ENCODE measurements around the gene WDR83. TPM values are rescaled to one million over a fixed set of nuclear protein-coding genes. Genes with fewer than 3 reads are reported as not detected.
A peak's percentile ranks its signal among the peaks of the same experiment; 100 is the strongest.

Gene WDR83
- total and polyA plus RNA-seq, 2 donors (not counting 3 experiments of a cell fraction or from before 2014, with no cell fraction given) = 10.5 to 11.8 TPM

DNA sequence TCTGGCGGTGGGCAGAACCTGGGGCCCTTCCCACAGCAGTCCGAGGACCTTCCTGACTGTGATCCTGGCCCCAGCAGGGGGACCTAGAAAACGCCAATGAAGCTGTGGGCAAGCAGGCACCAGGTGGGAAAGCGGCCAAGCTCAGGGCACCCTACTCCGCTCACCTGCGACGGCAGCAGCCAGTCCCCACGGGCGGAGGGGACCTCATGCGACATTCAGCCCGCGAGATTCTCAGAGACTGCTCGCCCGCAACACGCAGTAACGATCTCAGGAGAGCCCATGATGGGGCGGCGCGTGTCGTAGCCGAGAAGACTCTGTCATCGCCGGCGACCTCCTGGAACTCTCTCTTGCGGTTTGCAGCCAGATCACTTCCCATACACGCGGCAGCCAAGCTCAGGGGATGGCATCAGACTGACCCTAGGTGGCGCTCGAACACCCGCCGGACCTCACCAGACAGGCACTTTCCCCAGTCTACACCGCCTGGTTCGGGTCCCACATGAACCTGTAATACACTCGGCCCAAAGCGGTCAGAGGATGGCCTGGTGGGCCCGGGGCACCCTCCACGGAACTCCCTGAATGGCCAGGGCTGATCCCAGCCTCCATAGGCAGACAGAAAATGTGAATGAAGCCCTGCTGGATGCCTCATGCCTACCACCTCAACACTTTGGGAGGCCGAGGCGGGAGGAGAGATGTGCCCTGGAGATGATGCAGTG lies 26.6 kb upstream of the WDR83 start:
- no peaks in the 10 kb centered on the region for H3K4me1 ChIP-seq (ENCODE audit: control insufficient read depth, extremely low read depth, insufficient read depth, low read length)
- ChIA-PET CTCF (interaction anchor here (0.6 to 2.0 kb wide), 20 partner anchors 9 to 716 kb away, joined by 3 to 20 read pairs (median 3); partner anchors contain the start of genes MAN2B1, WDR83, ZNF490 and ZNF791), POLR2A (no interaction called here)
- no peak overlapping the region for H3K9ac ChIP-seq (replicated peaks; ENCODE audit: extremely low read depth, insufficient read depth, low read length)
- peak overlapping the region; percentile 60 for H2AFZ ChIP-seq (ENCODE audit: low read depth, low read length)
- H3K27ac ChIP-seq (ENCODE audit: insufficient read depth, low read depth, low read length) = no peak overlapping the region
- intact Hi-C loops (cut with micrococcal nuclease) = loop anchor here (2.0 kb wide), 1 partner anchor 27 kb away; the partner anchor contains the start of genes MAN2B1 and WDR83
- BruUV-seq (replicated peaks) = no TSS peak
- H3K79me2 ChIP-seq (ENCODE audit: control insufficient read depth, insufficient read depth, low read length) = no peaks in the 10 kb centered on the region
- dilution Hi-C loops (cut with MboI; ENCODE audit: extremely low pct_ligation_motif_present, low sequenced_read_pairs) = no loop called here
- H3K36me3 ChIP-seq (ENCODE audit: control insufficient read depth in 2 of 2, extremely low read depth in 1 of 2, insufficient read depth in 2 of 2, low read length in 2 of 2) = no peaks in the 10 kb centered on the region
- no peaks in the 10 kb centered on the region for H3K27me3 ChIP-seq (ENCODE audit: control insufficient read depth in 2 of 2, insufficient read depth in 2 of 2, low read length in 2 of 2)
- no peaks in the 10 kb centered on the region for H3K9me3 ChIP-seq (replicated peaks; ENCODE audit: control insufficient read depth, insufficient read depth, low read length)
- TF ChIP-seq POLR2A (IDR thresholded peaks at IDR 0.05; ENCODE audit: low read depth, low read length) (no peak), MYC (IDR thresholded peaks at IDR 0.05; ENCODE audit: low read depth, low read length) (peak; percentile 51), FOS (IDR thresholded peaks at IDR 0.05; ENCODE audit: borderline replicate concordance, insufficient read depth, low read length) (no peak), POLR2AphosphoS5 (IDR thresholded peaks at IDR 0.05; ENCODE audit: insufficient read depth, low read depth, low read length) (no peak), GATA2 (IDR thresholded peaks at IDR 0.05; ENCODE audit: insufficient read depth, insufficient read length, low read depth, low read length) (no peak), EZH2 (IDR thresholded peaks at IDR 0.05; ENCODE audit: borderline replicate concordance, low read depth, low read length, severe bottlenecking) (no peak)
- TF ChIP-seq, protein P1, sequence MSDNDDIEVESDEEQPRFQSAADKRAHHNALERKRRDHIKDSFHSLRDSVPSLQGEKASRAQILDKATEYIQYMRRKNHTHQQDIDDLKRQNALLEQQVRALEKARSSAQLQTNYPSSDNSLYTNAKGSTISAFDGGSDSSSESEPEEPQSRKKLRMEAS (IDR thresholded peaks at IDR 0.05; ENCODE audit: insufficient read depth, insufficient read length) = no peak
- TF ChIP-seq, protein P2, sequence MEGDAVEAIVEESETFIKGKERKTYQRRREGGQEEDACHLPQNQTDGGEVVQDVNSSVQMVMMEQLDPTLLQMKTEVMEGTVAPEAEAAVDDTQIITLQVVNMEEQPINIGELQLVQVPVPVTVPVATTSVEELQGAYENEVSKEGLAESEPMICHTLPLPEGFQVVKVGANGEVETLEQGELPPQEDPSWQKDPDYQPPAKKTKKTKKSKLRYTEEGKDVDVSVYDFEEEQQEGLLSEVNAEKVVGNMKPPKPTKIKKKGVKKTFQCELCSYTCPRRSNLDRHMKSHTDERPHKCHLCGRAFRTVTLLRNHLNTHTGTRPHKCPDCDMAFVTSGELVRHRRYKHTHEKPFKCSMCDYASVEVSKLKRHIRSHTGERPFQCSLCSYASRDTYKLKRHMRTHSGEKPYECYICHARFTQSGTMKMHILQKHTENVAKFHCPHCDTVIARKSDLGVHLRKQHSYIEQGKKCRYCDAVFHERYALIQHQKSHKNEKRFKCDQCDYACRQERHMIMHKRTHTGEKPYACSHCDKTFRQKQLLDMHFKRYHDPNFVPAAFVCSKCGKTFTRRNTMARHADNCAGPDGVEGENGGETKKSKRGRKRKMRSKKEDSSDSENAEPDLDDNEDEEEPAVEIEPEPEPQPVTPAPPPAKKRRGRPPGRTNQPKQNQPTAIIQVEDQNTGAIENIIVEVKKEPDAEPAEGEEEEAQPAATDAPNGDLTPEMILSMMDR (IDR thresholded peaks at IDR 0.05; ENCODE audit: extremely low read depth in 1 of 2, insufficient read depth in 1 of 2, low read depth in 1 of 2, low read length in 2 of 2) = peak; percentile 72 to 86
- H4K20me1 ChIP-seq (replicated peaks; ENCODE audit: control insufficient read depth, extremely low read depth, insufficient read depth, low read length) = no peaks in the 10 kb centered on the region
- H3K4me3 ChIP-seq (replicated peaks in 1 of 3; ENCODE audit: insufficient read depth in 1 of 3, low read depth in 1 of 3, low read length in 3 of 3) = no peak overlapping the region
- no peaks in the 10 kb centered on the region for H3K9me1 ChIP-seq (replicated peaks; ENCODE audit: control insufficient read depth, extremely low read depth, insufficient read depth, low read length)
- FAIRE-seq (peak; percentile 87), DNase-seq (ENCODE audit: low read depth, low spot score) (peak; percentile 69)
- no peak overlapping the region for H3K4me2 ChIP-seq (ENCODE audit: insufficient read depth, low read length)
